ENCODE results near the gene DPPA4.

Gene DPPA4

GRCh38 chr3:109339197-109339596 lies 1.9 kb upstream of the DPPA4 start:
- DNase-seq (ENCODE audit: low read depth), result no peak

- DNase-seq (ENCODE audit: low read depth), result no peak
Observed at GRCh38 chr3:109338322-109338721, 976 bp upstream of the DPPA4 start.

- DNase-seq (ENCODE audit: low read depth), result peak; percentile 24
Observed at GRCh38 chr3:109336291-109336861, 970 bp downstream of the DPPA4 start.

GRCh38 chr3:109334572-109334971 lies 2.8 kb downstream of the DPPA4 start:
- DNase-seq (ENCODE audit: low read depth), result no peak

GRCh38 chr3:109331692-109332091 lies 5.7 kb downstream of the DPPA4 start:
- DNase-seq (ENCODE audit: low read depth), result no peak

GRCh38 chr3:109330405-109330804 lies 6.9 kb downstream of the DPPA4 start:
- no peak for DNase-seq (ENCODE audit: low read depth)

- DNase-seq (ENCODE audit: low read depth), result no peak
Observed at GRCh38 chr3:109328202-109328601, 9.1 kb downstream of the DPPA4 start.

GRCh38 chr3:109325657-109326056 lies 11.7 kb downstream of the DPPA4 start:
- no peak for DNase-seq (ENCODE audit: low read depth)

GRCh38 chr3:109325109-109325508 lies 12.2 kb downstream of the DPPA4 start:
- DNase-seq (ENCODE audit: low read depth), result no peak

GRCh38 chr3:109316162-109316730 lies 21.1 kb downstream of the DPPA4 start, which contains the start of gene DPPA2:
TSS of gene DPPA2 (minus strand) at chr3:109316517. CDS start at chr3:109314542, 1,975 bp downstream.
- DNase-seq (ENCODE audit: low read depth), result no peak

- DNase-seq (ENCODE audit: low read depth), result no peak
Observed at GRCh38 chr3:109313061-109313460, 24.3 kb downstream of the DPPA4 start.

GRCh38 chr3:109297496-109297895 lies 39.9 kb downstream of the DPPA4 start:
- no peak for DNase-seq (ENCODE audit: low read depth)

GRCh38 chr3:109284071-109284470 lies 53.3 kb downstream of the DPPA4 start:
- DNase-seq (ENCODE audit: low read depth), result no peak

GRCh38 chr3:109278546-109278945 lies 58.8 kb downstream of the DPPA4 start:
- DNase-seq (ENCODE audit: low read depth), result no peak

- no peak for DNase-seq (ENCODE audit: low read depth)
Observed at GRCh38 chr3:109278141-109278540, 59.2 kb downstream of the DPPA4 start.
